HCT116 (cell line): ENCODE data around the gene MAGEA2B. TPM values are rescaled to one million over a fixed set of nuclear protein-coding genes. Genes with fewer than 3 reads are reported as not detected.

Experiments used
- ATAC-seq: fragments of 200-7000 bp; cut with Tn5 transposase; 2 replicates; pipeline ENCODE4 v1.9.1; 2020; ENCODE audit warnings: mild to moderate bottlenecking, moderate library complexity
- BruUV-seq: library from RNA; stranded (reverse); fragments of 400-500 nt; replicated peaks from 2 replicates; lab custom pipeline; 2021; lab: Mats Ljungman, UMichigan
- CTCF ChIA-PET: fragments of 300-600 bp; sonication (Branson Sonifier 250); formaldehyde crosslinking; loops from one replicate; lab custom pipeline; 2021; ENCODE audit warnings: antibody characterized with exemption; lab: Charles Lee
- POLR2A ChIA-PET: fragments of 300-600, 350-600 bp; sonication (Branson Sonifier 250); formaldehyde crosslinking; loops from one replicate; lab custom pipeline; 2021; ENCODE audit warnings: antibody characterized with exemption; lab: Charles Lee
- RAD21 ChIA-PET, 2 experiments: fragments of 300-600 bp; sonication (Branson Sonifier 250); formaldehyde crosslinking; loops; one replicate each; lab custom pipeline; 2023; ENCODE audit warnings: low total read pairs in 2 of 2; ENCODE audit not compliant: uncharacterized antibody in 2 of 2, unreplicated experiment in 2 of 2, low non-redundant PET in 1 of 2; lab: Charles Lee
- DNase-seq: peaks from one replicate; pipeline ENCODE4 v3.0.0-alpha.2; 2010; ENCODE audit warnings: low read depth, low spot score
- H2AFZ ChIP-seq: fragments of 200-600 bp; shearing (Covaris generic), sonication (generic); 2 replicates; pipeline ENCODE4 v1.6.1; 2017; ENCODE audit warnings: low read depth, mixed run types, mixed read lengths, antibody characterized with exemption, low read length; ENCODE audit not compliant: poor library complexity, severe bottlenecking
- H3K27ac ChIP-seq: 2 replicates; pipeline ENCODE4 v1.5.1; 2012; ENCODE audit warnings: low read depth, low read length
- H3K27me3 ChIP-seq: fragments of 200-600 bp; sonication (generic); 2 replicates; pipeline ENCODE4 v1.6.1; 2016; ENCODE audit warnings: mixed run types, low read length, mixed read lengths; ENCODE audit not compliant: insufficient read depth
- H3K36me3 ChIP-seq, 2 experiments: fragments of 200-500 bp in 1 of 2; fragments of 200-600 bp in 1 of 2; sonication (Bioruptor generic) in 1 of 2; sonication (generic) in 1 of 2; 2 replicates each; pipeline versions ENCODE4 v1.5.1 to v1.6.1; 2014 to 2016; ENCODE audit warnings: low read length in 2 of 2, inconsistent platforms in 1 of 2, mixed read lengths in 1 of 2, mixed run types in 1 of 2; ENCODE audit not compliant: insufficient read depth in 2 of 2, control insufficient read depth in 1 of 2
- H3K4me1 ChIP-seq, 2 experiments: fragments of 200-600 bp in 1 of 2; sonication (generic) in 1 of 2; 2 replicates each; pipeline versions ENCODE4 v1.5.1 to v1.6.1; 2012 to 2017; ENCODE audit warnings: low read length in 2 of 2, inconsistent platforms in 1 of 2, mild to moderate bottlenecking in 1 of 2, mixed read lengths in 1 of 2, mixed run types in 1 of 2, moderate library complexity in 1 of 2; ENCODE audit not compliant: insufficient read depth in 2 of 2, control insufficient read depth in 1 of 2
- H3K4me2 ChIP-seq: fragments of 200-600 bp; sonication (generic); 2 replicates; pipeline ENCODE4 v1.6.1; 2017; ENCODE audit warnings: mixed run types, low read length, mixed read lengths
- H3K4me3 ChIP-seq, 2 experiments: fragments of 200-600 bp in 1 of 2; sonication (generic) in 1 of 2; replicated peaks in 1 of 2; 2 replicates each; pipeline ENCODE4 v1.5.1; 2011 to 2016; ENCODE audit warnings: low read length in 2 of 2, control low read depth in 1 of 2, low read depth in 1 of 2, mild to moderate bottlenecking in 1 of 2, mixed read lengths in 1 of 2, mixed run types in 1 of 2
- H3K79me2 ChIP-seq: fragments of 200-600 bp; sonication (generic); 2 replicates; pipeline ENCODE4 v1.6.1; 2017; ENCODE audit warnings: mild to moderate bottlenecking, mixed run types, low read length, moderate library complexity, mixed read lengths; ENCODE audit not compliant: insufficient read depth
- H3K9ac ChIP-seq: fragments of 200-600 bp; sonication (generic); 2 replicates; pipeline ENCODE4 v1.6.1; 2016; ENCODE audit warnings: low read length, mixed read lengths
- H3K9me2 ChIP-seq: fragments of 200-600 bp; sonication (generic), shearing (Covaris generic); 2 replicates; pipeline ENCODE4 v1.6.1; 2017; ENCODE audit warnings: mixed run types, mild to moderate bottlenecking, moderate library complexity; ENCODE audit not compliant: insufficient read depth
- H3K9me3 ChIP-seq, 2 experiments: fragments of 200-500 bp in 1 of 2; fragments of 200-600 bp in 1 of 2; sonication (Bioruptor generic) in 1 of 2; sonication (generic) in 1 of 2; 2 replicates each; pipeline ENCODE4 v1.6.1; 2014 to 2017; ENCODE audit warnings: low read length in 2 of 2, mixed read lengths in 2 of 2, inconsistent platforms in 1 of 2, low read depth in 1 of 2, mild to moderate bottlenecking in 1 of 2, mixed run types in 1 of 2, moderate library complexity in 1 of 2; ENCODE audit not compliant: control insufficient read depth in 1 of 2, insufficient read depth in 1 of 2
- H4K20me1 ChIP-seq: fragments of 200-600 bp; sonication (generic), shearing (Covaris generic); 2 replicates; pipeline ENCODE4 v1.6.1; 2017; ENCODE audit warnings: mixed run types, mild to moderate bottlenecking, moderate library complexity; ENCODE audit not compliant: insufficient read depth
- CEBPB ChIP-seq: IDR thresholded peaks from 2 replicates; pipeline ENCODE4 v1.6.1; 2012; ENCODE audit warnings: low read depth
- EGR1 ChIP-seq: IDR thresholded peaks from 2 replicates; pipeline ENCODE4 v1.6.1; 2012; ENCODE audit warnings: low read depth
- ELF1 ChIP-seq: IDR thresholded peaks from 2 replicates; pipeline ENCODE4 v1.6.1; 2012; ENCODE audit warnings: low read depth, borderline replicate concordance
- JUND ChIP-seq: IDR thresholded peaks from 2 replicates; pipeline ENCODE4 v1.6.1; 2012
- POLR2A ChIP-seq: IDR thresholded peaks from 2 replicates; pipeline ENCODE4 v1.7.0; 2011; ENCODE audit warnings: borderline replicate concordance; ENCODE audit not compliant: insufficient read depth, insufficient read length; ENCODE audit errors: extremely low read depth
- SP1 ChIP-seq: IDR thresholded peaks from 2 replicates; pipeline ENCODE4 v1.6.1; 2012; ENCODE audit warnings: low read depth
- SRF ChIP-seq: IDR thresholded peaks from 2 replicates; pipeline ENCODE4 v1.6.1; 2012; ENCODE audit warnings: low read depth
- TCF7L2 ChIP-seq: IDR thresholded peaks from 2 replicates; pipeline ENCODE4 v1.7.0; 2011; ENCODE audit warnings: borderline replicate concordance, inconsistent platforms; ENCODE audit not compliant: insufficient read depth, insufficient read length; ENCODE audit errors: extremely low read depth
- YY1 ChIP-seq: IDR thresholded peaks from 2 replicates; pipeline ENCODE4 v1.6.1; 2011; ENCODE audit warnings: low read length, low read depth, moderate library complexity, mild to moderate bottlenecking; ENCODE audit not compliant: insufficient replicate concordance; ENCODE audit errors: extremely low read depth
- intact Hi-C: fragments of 100-400 bp; cut with micrococcal nuclease; formaldehyde crosslinking; loops from 2 replicates; pipeline ENCODE4 v1.10.0; 2022
- total RNA-seq: library from RNA; stranded (reverse); gene quantifications from one replicate; pipeline ENCODE4 v1.2.1, GENCODE V29; 2021; ENCODE audit not compliant: unreplicated experiment
- TF ChIP-seq, protein P1 (sequence below): IDR thresholded peaks from 2 replicates; pipeline ENCODE4 v1.6.1; 2012
- TF ChIP-seq, protein P2 (sequence below): IDR thresholded peaks from 2 replicates; pipeline ENCODE4 v1.6.1; 2012; ENCODE audit warnings: low read depth

The MAGEA2B gene
- total RNA-seq, 1 experiment from 2014 or later, result 21.8 TPM

DNA sequence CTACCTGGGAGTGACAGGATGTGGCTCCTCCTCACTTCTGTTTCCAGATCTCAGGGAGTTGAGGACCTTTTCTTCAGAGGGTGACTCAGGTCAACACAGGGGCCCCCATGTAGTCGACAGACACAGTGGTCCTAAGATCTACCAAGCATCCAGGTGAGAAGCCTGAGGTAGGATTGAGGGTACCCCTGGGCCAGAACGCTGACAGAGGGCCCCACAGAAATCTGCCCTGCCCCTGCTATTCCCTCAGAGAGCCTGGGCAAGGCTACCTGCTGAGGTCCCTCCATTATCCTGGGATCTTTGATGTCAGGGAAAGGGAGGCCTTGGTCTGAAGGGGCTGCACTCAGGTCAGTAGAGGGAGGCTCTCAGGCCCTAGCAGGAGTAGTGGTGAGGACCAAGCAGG lies 20.7 kb downstream of the MAGEA2B start:
- ATAC-seq, result no peak
- no peak overlapping the region for H3K9ac ChIP-seq

More for the DNA sequence above, 20.7 kb downstream of the MAGEA2B start:
- H3K4me2 ChIP-seq, result no peak overlapping the region
- H2AFZ ChIP-seq, result no peak overlapping the region
- RAD21 ChIA-PET, result no interaction called here
- POLR2A ChIA-PET, result no interaction called here
- H3K27me3 ChIP-seq, result no peaks in the 10 kb centered on the region
- no peaks in the 10 kb centered on the region for H3K9me2 ChIP-seq
- no peak for DNase-seq
- intact Hi-C loops, result no loop called here
- H3K4me3 ChIP-seq, result no peak overlapping the region
- BruUV-seq, result no TSS peak
- H4K20me1 ChIP-seq, result no peaks in the 10 kb centered on the region
- CTCF ChIA-PET, result no interaction called here
- H3K36me3 ChIP-seq, result no peaks in the 10 kb centered on the region
- no peaks in the 10 kb centered on the region for H3K9me3 ChIP-seq
- TF ChIP-seq ELF1 (no peak), CEBPB (no peak), TCF7L2 (no peak), YY1 (no peak), JUND (no peak), SRF (no peak), EGR1 (no peak), POLR2A (no peak), SP1 (no peak)
- TF ChIP-seq, protein P1, sequence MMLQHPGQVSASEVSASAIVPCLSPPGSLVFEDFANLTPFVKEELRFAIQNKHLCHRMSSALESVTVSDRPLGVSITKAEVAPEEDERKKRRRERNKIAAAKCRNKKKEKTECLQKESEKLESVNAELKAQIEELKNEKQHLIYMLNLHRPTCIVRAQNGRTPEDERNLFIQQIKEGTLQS, result no peak
- TF ChIP-seq, protein P2, sequence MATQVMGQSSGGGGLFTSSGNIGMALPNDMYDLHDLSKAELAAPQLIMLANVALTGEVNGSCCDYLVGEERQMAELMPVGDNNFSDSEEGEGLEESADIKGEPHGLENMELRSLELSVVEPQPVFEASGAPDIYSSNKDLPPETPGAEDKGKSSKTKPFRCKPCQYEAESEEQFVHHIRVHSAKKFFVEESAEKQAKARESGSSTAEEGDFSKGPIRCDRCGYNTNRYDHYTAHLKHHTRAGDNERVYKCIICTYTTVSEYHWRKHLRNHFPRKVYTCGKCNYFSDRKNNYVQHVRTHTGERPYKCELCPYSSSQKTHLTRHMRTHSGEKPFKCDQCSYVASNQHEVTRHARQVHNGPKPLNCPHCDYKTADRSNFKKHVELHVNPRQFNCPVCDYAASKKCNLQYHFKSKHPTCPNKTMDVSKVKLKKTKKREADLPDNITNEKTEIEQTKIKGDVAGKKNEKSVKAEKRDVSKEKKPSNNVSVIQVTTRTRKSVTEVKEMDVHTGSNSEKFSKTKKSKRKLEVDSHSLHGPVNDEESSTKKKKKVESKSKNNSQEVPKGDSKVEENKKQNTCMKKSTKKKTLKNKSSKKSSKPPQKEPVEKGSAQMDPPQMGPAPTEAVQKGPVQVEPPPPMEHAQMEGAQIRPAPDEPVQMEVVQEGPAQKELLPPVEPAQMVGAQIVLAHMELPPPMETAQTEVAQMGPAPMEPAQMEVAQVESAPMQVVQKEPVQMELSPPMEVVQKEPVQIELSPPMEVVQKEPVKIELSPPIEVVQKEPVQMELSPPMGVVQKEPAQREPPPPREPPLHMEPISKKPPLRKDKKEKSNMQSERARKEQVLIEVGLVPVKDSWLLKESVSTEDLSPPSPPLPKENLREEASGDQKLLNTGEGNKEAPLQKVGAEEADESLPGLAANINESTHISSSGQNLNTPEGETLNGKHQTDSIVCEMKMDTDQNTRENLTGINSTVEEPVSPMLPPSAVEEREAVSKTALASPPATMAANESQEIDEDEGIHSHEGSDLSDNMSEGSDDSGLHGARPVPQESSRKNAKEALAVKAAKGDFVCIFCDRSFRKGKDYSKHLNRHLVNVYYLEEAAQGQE, result no peak
- no peaks in the 10 kb centered on the region for H3K79me2 ChIP-seq
- no peaks in the 10 kb centered on the region for H3K4me1 ChIP-seq
- H3K27ac ChIP-seq, result no peak overlapping the region
